ENCODE results near the gene VAPB.

The VAPB gene

DNA sequence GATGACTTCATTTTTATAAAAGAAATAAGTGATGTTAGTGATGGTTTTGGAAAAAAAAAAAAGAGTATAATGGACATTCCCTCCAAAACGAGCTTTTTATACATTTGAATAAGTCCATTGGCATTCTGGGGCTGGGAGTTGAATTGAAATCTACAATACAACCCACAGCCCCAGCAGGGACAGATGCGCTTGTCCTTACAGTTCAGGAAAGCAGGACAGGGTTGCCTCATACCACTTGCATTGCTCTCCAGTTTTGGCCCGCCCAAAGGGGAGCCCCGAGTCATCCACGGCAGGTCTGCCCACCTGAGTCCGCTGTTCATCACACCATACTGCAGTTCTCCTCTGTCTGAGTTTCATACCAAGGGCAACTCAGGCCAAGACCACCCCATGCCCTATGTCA is 46.2 kb downstream of the VAPB start:
- DNase-seq (ENCODE audit: low spot score): no peak

DNA sequence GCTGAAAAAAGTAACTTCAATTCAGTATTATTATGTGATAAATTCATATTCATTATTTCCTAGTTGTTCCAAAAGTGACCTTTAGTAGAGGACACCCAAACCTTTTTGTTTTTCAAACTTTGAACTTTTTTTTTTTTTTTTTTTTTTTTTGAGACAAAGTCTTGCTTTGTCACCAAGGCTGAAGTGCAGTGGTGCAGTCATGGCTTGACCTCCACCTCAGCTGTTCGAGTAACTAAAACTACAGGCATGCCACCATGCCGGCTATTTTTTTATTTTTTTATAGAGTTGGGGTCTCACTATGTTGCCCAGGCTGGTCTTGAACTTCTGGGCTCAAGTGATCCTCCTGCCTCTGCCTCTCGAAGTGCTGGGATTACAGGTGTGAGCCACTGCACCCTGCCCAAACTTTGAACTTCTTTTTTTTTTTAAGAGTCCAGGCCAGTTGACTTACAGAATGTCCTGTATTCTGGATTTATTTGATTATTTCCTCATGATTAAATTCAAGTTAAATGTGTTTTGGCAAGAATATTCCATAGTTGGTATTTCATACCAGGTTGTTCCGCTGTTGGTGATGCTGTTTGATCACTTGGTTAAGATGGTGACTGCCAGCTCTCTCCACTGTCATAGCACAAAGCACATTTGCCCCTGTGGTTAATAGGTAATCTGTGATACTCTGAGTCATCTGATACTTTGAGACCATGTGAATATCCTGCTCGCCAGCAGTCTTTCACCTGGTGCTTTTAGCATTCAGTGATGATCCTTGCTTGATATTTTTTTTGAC is 48.0 kb downstream of the VAPB start:
- peak; percentile 87 for DNase-seq (ENCODE audit: low spot score)

GRCh38 chr20:58438970-58439808 is 50.2 kb downstream of the VAPB start:
- no peak for DNase-seq (ENCODE audit: low spot score)

GRCh38 chr20:58440021-58440767 is 51.2 kb downstream of the VAPB start:
- no peak for DNase-seq (ENCODE audit: low spot score)

DNA sequence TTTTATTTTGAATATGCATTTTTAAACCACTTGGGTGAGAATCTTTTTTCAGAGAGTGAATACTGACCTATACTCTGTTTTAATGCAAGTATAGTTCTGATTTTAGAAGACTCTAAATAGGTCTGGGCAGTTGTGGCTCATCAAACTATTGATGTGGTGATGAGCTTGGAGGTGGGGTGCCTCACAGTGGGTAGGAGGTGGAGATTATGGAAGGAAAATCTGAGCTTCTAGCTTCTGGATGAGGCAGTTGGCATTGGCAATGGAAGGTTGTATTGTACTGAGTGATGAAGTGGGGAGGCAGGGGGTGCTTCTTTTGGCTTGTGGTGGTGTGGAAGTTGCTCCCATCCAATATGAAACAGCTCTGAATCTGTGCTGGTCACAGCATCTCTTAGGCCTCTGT is 52.7 kb downstream of the VAPB start:
- DNase-seq (ENCODE audit: low spot score): no peak

GRCh38 chr20:58444746-58445255 is 55.8 kb downstream of the VAPB start:
- DNase-seq (ENCODE audit: low spot score): no peak

DNA sequence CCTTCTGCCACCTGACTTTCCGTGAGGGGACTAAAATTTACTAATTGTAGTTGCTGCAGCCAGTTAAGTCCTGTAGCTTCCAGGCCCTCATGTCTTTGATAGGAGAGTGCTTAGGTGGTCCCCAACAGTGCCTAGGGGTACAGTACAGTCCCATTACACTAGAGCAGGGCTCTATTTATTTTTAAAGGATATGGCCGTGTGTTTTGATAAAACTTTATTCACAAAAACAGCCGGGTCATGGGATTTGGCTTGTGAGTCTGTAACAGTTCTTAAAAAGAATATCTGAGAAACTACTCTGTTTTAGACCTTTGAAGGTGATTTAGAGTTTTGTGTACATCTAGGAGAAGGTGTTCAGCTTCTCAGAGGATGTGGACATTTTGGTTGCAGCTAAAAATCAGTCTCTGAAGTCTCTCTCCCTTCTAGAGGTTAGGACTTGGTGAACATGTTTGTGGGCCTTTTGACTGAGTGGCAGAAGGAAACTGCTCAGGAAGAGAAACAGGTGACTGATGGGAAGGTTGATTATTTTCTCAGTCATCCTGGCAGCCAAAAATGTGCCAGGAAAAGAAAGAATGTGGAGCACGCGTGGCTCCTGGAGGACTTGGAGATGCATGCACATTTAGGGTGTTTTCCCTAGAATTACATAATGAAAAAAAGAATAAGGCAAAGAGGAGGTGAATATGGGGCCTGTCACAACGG is 57.4 kb downstream of the VAPB start:
- DNase-seq (ENCODE audit: low spot score): no peak

DNA sequence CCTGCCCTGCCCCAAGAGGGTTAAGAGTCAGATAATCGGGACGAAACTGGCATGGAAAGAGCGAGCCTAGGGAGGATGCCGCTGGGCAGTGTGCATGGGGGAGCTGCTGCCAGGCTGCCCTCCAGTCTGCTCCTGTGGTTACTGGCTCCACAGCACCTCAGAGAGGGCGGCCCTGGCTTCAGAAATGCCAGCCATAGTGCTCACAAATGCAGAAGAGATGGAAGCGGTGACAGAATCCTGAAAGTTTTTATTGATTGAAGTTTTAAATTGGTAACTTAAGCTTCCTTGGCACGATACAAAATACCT is 57.9 kb downstream of the VAPB start:
- DNase-seq (ENCODE audit: low spot score): no peak

- DNase-seq (ENCODE audit: low spot score): peak; percentile 63
These were observed 58.7 kb downstream of the VAPB start for GRCh38 chr20:58447511-58448391.

- DNase-seq (ENCODE audit: low spot score): no peak
These were observed 59.9 kb downstream of the VAPB start for GRCh38 chr20:58448958-58449357.

- no peak for DNase-seq (ENCODE audit: low spot score)
These were observed 60.7 kb downstream of the VAPB start for GRCh38 chr20:58449681-58450221.

DNA sequence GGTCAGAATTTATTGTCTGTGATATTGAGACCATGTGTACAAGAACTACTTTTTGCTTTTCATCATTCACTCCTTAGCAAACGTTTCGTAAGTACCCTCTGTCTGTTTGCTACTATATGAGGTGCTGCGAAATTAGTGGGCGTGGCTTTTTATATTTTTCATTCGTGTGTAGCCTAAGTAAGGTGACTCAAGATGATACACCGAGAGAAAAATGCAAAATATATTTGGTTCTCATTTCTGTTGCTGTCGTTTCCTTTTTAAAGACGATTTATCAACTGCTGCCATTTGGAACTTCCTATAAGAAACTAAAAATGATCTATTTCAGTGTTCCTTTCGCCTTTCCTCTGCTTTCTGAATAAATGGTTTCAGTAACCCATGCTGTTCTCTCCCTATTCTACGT is 61.2 kb downstream of the VAPB start:
- no peak for DNase-seq (ENCODE audit: low spot score)

DNA sequence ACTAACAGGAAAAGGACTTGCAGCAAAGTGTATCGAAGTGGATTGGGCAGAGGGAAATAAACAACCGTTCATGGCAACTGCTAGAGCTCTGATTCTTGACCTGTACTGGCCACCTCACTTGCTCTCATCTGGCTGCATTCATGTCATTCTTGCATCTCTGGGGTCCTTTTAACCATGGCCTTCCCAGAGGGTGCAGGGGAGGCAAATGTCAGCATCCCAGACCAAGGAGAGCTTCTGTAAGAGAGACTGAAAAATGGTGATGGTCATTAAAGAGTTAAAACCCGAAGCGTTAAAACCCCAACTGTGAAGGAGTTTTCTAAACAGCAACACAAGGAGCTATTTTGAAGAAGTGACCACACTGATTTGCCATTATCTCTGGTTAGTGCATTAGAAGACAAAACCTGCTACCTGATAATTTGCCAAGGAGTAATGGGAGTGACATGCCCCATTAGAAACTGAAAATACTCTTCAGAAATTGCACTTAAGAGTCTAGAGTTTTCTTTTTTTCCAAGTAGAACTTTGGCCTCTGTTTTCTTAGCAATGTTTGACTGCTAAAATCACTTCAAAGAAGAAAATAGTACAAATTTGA is 63.7 kb downstream of the VAPB start:
- DNase-seq (ENCODE audit: low spot score): no peak

DNA sequence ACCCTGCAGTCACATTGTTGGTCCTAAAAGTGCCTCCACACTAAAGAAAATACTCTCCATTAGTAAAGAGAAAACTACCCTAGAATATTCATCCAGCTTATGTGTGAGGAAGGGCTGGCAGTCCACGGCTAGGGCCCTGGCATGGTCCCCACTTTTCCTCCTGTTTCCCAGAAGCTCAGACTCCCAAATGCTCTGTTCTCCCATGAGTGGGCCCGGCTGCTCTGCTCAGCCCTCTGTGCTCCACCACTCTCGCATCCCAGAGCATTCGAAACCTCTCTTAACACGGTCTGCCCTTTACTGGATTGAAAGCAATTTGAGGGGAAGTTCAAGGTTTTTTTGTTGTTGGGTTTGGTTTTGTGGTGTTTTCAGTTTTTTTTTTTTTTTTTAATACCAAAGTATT is 64.4 kb downstream of the VAPB start:
- no peak for DNase-seq (ENCODE audit: low spot score)

DNA sequence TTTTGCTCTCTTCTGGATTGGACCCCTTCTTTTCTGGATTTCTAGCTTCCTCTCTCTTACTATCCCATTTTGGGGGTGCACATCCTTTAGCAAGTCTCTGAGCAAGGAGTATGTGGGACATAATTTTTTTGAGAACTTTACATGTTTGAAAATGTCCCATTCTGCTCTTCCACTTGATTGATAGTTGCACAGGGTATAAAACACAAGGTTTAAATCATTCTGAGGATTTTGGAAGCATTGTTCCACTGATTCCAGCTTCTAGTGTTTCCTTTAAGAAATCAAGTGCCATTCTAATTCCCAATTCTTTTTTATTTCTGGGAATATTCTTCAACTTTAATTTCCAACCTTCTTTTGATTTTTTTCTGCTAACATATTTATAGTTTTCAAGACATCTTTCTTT is 65.4 kb downstream of the VAPB start:
- DNase-seq (ENCODE audit: low spot score): no peak

- no peak for DNase-seq (ENCODE audit: low spot score)
These were observed 68.2 kb downstream of the VAPB start for GRCh38 chr20:58457083-58457695.

- peak; percentile 12 for DNase-seq (ENCODE audit: low spot score)
These were observed 69.5 kb downstream of the VAPB start for GRCh38 chr20:58458342-58459057.

- no peak for DNase-seq (ENCODE audit: low spot score)
These were observed 70.2 kb downstream of the VAPB start for GRCh38 chr20:58459058-58459750.

GRCh38 chr20:58461104-58461503 is 72.1 kb downstream of the VAPB start:
- no peak for DNase-seq (ENCODE audit: low spot score)
